DMS 273 treated with DMSO at 0.1 percent for 48 hours (cell line): ENCODE measurements around the gene MAPKBP1.
A peak's percentile ranks its signal among the peaks of the same experiment; 100 is the strongest.

Experiments
- DNase-seq: peaks from one replicate; lab custom pipeline; 2025; lab: John Stamatoyannopoulos, UW

The MAPKBP1 gene

GRCh38 chr15:41809526-41810220 lies 35.4 kb downstream of the MAPKBP1 start:
- no peak for DNase-seq

GRCh38 chr15:41810651-41811431 lies 36.6 kb downstream of the MAPKBP1 start:
- no peak for DNase-seq

GRCh38 chr15:41811432-41812195 lies 37.3 kb downstream of the MAPKBP1 start:
- peak; percentile 28 for DNase-seq

GRCh38 chr15:41812820-41813375 lies 38.6 kb downstream of the MAPKBP1 start:
- no peak for DNase-seq

GRCh38 chr15:41813426-41813825 lies 39.1 kb downstream of the MAPKBP1 start:
- no peak for DNase-seq

- no peak for DNase-seq
Measured at GRCh38 chr15:41814534-41814933, 40.2 kb downstream of the MAPKBP1 start.

- DNase-seq: no peak
Measured at GRCh38 chr15:41816788-41817187, 42.5 kb downstream of the MAPKBP1 start.

GRCh38 chr15:41817327-41817726 lies 43.0 kb downstream of the MAPKBP1 start:
- no peak for DNase-seq

- no peak for DNase-seq
Measured at GRCh38 chr15:41817781-41818180, 43.5 kb downstream of the MAPKBP1 start.

- DNase-seq: no peak
Measured at GRCh38 chr15:41819455-41820050, 45.3 kb downstream of the MAPKBP1 start.

GRCh38 chr15:41820791-41821423 lies 46.6 kb downstream of the MAPKBP1 start:
- DNase-seq: no peak

GRCh38 chr15:41821831-41822230 lies 47.5 kb downstream of the MAPKBP1 start:
- no peak for DNase-seq

- no peak for DNase-seq
Measured at GRCh38 chr15:41822471-41822870, 48.2 kb downstream of the MAPKBP1 start.

- no peak for DNase-seq
Measured at GRCh38 chr15:41822957-41823356, 48.7 kb downstream of the MAPKBP1 start.

- no peak for DNase-seq
Measured at GRCh38 chr15:41823502-41823901, 49.2 kb downstream of the MAPKBP1 start.

- no peak for DNase-seq
Measured at GRCh38 chr15:41824062-41824745, 49.9 kb downstream of the MAPKBP1 start.

GRCh38 chr15:41825145-41825544 lies 50.9 kb downstream of the MAPKBP1 start:
- no peak for DNase-seq

- DNase-seq: no peak
Measured at GRCh38 chr15:41825572-41826535, 51.6 kb downstream of the MAPKBP1 start.

GRCh38 chr15:41827290-41827879 lies 53.1 kb downstream of the MAPKBP1 start:
- no peak for DNase-seq
